ENCODE results near the gene ERMP1.

Gene ERMP1

GRCh38 chr9:5854063-5854790 is 21.3 kb upstream of the ERMP1 start:
- no peak for DNase-seq (ENCODE audit: low spot score)

GRCh38 chr9:5853617-5854016 is 20.7 kb upstream of the ERMP1 start:
- DNase-seq (ENCODE audit: low spot score): no peak

GRCh38 chr9:5852987-5853386 is 20.1 kb upstream of the ERMP1 start:
- DNase-seq (ENCODE audit: low spot score): no peak

- DNase-seq (ENCODE audit: low spot score): no peak
Observed at GRCh38 chr9:5851445-5851844, 18.5 kb upstream of the ERMP1 start.

DNA sequence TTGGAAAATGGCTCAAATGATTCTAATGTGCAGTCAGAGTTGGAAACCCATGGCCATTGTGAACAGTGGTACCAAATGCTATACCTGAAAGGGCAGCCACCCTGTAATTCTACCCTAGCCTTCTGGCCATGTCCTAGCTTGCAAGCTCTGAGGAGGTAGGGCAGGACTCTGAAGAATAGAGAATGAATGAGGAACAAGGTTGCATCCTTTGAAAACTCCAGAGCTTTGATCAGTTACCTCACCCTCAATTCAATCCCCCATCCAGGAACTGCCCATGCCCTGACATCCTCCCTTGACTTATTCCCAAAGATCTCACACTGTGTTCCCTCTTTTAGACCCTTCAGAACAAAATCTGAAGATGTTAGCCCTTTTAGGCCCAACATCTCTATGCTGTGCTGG is 17.8 kb upstream of the ERMP1 start:
- no peak for DNase-seq (ENCODE audit: low spot score)

DNA sequence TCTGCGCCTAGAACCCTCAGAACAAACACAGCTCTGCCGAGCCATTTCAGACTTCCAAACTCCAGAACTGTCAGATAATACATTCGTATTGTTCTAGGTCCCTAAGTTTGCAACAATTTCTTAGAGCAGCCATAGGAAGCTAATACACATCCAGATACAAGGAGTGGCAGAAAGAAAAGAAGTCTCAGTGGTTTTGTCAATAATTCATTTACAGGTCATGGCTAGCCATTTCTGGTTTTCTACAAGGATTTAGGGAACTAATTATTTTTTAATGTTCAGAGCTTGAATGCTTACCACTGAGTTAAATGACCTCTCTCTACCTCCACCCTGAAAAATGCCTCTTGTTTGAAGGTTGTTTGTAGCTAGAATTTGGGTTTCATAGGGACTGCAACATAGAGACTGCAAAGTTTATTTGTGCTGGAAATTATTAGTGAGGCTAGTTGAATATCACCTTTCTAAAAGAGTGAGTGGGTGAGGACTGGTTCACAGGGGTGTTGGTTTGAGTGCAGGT is 15.5 kb upstream of the ERMP1 start:
- no peak for DNase-seq (ENCODE audit: low spot score)

GRCh38 chr9:5846501-5846921 is 13.6 kb upstream of the ERMP1 start:
- no peak for DNase-seq (ENCODE audit: low spot score)

DNA sequence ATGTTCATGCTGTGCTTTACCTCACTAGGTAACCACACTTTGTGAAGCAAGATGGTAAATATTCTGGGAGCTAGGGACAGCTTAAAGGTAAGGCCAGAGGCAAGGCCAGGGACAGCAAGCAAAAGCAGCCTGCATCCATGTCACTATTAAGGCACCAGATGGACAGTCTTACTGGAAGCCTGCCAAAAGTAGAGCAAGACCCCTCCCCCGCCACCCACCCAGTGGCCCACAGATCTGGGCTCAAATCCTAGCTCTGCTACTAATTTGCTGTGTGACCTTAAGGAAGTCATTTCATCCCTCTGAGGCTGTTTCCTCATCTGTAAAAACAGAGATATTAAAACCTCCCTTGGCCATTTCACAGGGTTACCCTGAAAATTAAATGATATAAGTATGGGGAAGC is 13.2 kb upstream of the ERMP1 start:
- DNase-seq (ENCODE audit: low spot score): no peak

DNA sequence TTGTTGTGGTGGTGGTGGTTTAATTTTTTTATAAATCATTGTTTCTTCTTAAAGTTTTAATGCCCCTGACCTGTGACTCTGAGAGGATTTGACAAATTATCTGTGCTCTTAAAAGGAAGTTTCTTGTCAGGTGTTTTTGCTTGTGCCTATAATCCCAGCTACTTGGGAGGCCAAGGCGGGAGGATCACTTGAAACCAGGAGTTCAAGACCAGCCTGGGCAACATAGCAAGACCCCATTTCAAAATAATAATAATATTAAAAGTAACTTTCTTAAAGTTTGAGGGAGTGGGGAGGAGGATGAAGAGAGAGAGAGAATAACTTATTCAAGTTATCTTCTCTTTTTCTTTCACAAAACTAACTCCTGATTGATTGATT is 12.2 kb upstream of the ERMP1 start:
- no peak for DNase-seq (ENCODE audit: low spot score)

DNA sequence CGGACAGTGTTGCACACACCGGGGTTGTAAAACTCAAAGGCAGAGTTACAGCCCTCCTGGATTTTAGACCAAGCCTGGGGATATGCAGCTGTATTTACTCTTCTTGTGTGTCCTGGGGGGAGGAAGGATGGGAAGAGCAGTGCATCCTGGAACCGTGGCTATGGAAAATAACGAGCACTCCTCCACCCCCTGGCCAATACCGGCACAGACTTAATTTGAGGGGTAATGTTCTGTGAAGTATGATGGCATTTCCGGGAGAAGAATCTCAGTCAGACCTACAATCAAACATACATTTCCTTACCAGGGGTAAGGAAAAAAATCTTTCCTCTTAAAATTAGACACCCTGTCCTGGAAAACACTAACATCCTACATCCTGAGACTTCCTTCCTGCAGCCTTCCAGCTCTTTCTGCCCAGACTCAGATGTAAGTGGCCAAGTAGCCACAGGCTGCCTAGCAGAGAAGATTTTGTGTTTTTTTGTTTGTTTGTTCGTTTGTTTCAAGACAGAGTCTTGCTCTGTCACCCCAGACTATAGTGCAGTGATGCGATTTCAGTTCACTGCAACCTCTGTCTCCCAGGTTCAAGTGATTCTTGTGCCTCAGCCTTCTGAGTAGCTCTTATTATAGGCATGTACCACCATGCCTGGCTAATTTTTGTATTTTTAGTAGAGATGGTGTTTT is 11.0 kb upstream of the ERMP1 start:
- DNase-seq (ENCODE audit: low spot score): no peak

GRCh38 chr9:5842929-5843793 is 10.2 kb upstream of the ERMP1 start:
- no peak for DNase-seq (ENCODE audit: low spot score)

- DNase-seq (ENCODE audit: low spot score): no peak
Observed at GRCh38 chr9:5841771-5842573, 9.1 kb upstream of the ERMP1 start.

DNA sequence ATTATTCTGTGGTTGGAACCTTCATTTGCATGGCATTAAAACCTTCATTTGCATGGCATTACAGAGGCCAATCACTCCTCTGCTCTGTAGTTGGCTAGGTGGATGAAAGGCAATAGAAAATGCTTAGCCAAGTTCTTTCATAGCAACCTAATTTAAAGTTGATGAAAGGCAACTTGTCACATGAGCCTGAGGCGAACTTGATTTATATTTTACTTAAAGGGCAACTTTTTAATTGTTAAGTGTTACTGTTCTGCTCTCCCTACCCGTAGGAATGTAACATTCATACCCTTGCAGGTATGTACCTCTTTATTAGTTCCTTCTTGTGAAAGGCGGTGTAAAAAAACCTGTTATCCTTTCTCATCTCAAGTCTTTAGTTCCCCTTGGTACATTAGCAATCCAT is 7.9 kb upstream of the ERMP1 start:
- no peak for DNase-seq (ENCODE audit: low spot score)

GRCh38 chr9:5839572-5839902 is 6.6 kb upstream of the ERMP1 start:
- DNase-seq (ENCODE audit: low spot score): no peak

DNA sequence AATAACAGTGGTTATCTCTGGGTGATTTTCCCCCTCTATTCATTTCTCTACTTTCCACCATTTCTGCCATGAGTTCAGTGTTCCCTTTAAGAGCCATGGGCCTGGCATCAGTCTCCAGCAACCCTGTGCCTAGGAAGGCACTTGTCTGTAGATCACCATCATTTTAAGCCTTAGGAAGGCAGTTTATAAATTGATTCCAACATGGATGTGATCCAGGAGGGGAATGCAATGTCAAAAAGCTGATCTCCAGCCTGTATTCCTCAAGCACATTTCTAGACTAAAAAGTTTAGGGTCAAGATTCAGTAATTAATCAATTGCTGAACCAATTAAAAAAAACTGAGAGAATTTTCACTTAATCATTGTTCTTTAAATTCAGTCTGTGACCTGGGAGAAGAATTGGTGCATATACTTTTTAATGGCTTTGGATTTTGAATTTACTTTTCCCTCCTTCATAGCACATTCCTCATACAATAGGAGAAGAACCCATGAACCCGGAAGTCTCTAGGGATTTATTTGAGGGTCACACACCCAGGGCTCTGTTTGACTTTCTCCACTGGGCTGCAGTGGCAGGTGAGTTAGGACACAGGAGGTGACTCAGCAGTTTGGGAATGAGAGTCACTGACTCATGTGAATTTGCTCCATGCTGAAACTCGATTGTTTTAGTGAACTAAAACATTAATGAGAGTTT is 6.1 kb upstream of the ERMP1 start:
- no peak for DNase-seq (ENCODE audit: low spot score)

- no peak for DNase-seq (ENCODE audit: low spot score)
Observed at GRCh38 chr9:5835808-5836207, 2.9 kb upstream of the ERMP1 start.

- DNase-seq (ENCODE audit: low spot score): no peak
Observed at GRCh38 chr9:5834214-5834613, 1.3 kb upstream of the ERMP1 start.

DNA sequence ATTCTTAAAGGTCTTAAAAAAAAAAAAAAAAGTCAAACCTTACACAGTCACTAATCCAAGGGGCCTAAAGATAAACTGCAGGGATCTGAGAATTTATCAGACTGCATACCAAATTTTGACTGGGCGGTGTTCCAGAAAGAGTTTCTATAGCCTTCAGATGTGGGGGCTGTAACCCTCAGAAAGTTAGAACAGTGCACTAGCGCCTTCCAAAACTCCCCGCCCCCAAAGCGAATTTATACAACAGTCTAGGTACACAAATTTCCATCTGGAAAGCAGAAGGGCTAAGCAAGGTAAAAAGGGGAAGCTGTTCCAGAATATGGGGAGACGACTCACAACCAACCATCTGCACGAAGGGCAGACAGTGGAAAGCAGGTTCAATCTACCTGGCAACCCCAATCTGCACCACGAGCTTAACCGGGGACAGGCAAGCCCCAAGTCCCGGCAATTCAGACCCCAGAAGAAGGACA is 813 bp downstream of the ERMP1 start:
- DNase-seq (ENCODE audit: low spot score): no peak

GRCh38 chr9:5825895-5826622 is 6.9 kb downstream of the ERMP1 start:
- no peak for DNase-seq (ENCODE audit: low spot score)

- DNase-seq (ENCODE audit: low spot score): no peak
Observed at GRCh38 chr9:5825223-5825622, 7.7 kb downstream of the ERMP1 start.

DNA sequence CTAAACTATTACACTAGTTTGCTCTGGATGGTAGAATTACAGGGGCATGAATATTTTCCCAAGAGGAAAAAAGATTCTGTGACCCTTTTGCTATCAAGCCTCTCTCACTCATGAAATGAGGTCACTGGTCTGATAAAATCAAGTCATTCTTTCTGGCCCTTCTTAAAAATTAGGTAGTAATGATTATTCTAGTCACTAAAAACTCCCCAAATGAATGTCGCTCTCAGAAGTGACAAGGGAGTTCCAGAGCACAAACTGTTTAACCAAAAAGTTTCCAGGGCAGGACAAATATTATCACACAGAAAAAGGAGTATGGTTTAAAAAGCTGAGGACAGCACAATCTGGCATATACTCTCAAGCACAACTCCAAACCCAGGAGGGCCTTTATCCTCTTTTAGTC is 12.5 kb downstream of the ERMP1 start:
- DNase-seq (ENCODE audit: low spot score): no peak
